RWPE1 (cell line): ENCODE data around the gene TCP11.
"Not testable (repeated sequence)": the region's sequence is repeated elsewhere in the genome, so short reads cannot be mapped to it uniquely, and the experiment has no call there.

ENCODE experiments used
- CTCF ChIA-PET: fragments of 350-600 bp; sonication (Branson Sonifier 250); formaldehyde crosslinking; extraction: SDS; loops from one replicate; lab custom pipeline; 2021; lab: Yijun Ruan, JAX
- POLR2A ChIA-PET: fragments of 400-600 bp; formaldehyde crosslinking; extraction: SDS; loops from one replicate; lab custom pipeline; 2020; ENCODE audit warnings: antibody characterized with exemption; ENCODE audit not compliant: low non-redundant PET; lab: Yijun Ruan, JAX
- DNase-seq: peaks from one replicate; pipeline ENCODE4 v3.0.0; 2012; ENCODE audit warnings: low spot score
- H3K27ac ChIP-seq: fragments of 450-650 bp; 2 replicates; pipeline ENCODE4 v1.5.1; 2017
- CTCF ChIP-seq: fragments of 450-650 bp; conservative IDR thresholded peaks from 2 replicates; pipeline ENCODE4 v1.5.1; 2017; ENCODE audit warnings: low read depth, mild to moderate bottlenecking

TCP11 gene

GRCh38 chr6:35139924-35140638 lies 1.1 kb downstream of the TCP11 start:
- ChIA-PET POLR2A (no interaction called here), CTCF (interaction anchor here (0.7 to 1.8 kb wide), 16 partner anchors 12 to 221 kb away, joined by 3 to 21 read pairs (median 3); no protein-coding TSS in a partner anchor)
- TF ChIP-seq CTCF, result peak; percentile 82
- no peak overlapping the region for H3K27ac ChIP-seq
- DNase-seq, result peak; percentile 47

GRCh38 chr6:35139470-35139869 lies 1.7 kb downstream of the TCP11 start:
- no peak overlapping the region for H3K27ac ChIP-seq
- ChIA-PET CTCF (interaction anchor here (0.7 to 1.8 kb wide), 15 partner anchors 12 to 221 kb away, joined by 3 to 21 read pairs (median 3); no protein-coding TSS in a partner anchor), POLR2A (no interaction called here)
- TF ChIP-seq CTCF, result no peak
- DNase-seq, result no peak

- DNase-seq, POLR2A ChIA-PET, H3K27ac ChIP-seq: not testable (repeated sequence)
- CTCF ChIA-PET, result interaction anchor here (0.6 kb wide), 1 partner anchor 151 kb away, joined by 4 read pairs; no protein-coding TSS in a partner anchor
These were observed 2.9 kb downstream of the TCP11 start for GRCh38 chr6:35138191-35138590.

- no peak for DNase-seq
- ChIA-PET POLR2A (no interaction called here), CTCF (interaction anchor here (0.8 kb wide), 1 partner anchor 149 kb away, joined by 5 read pairs; no protein-coding TSS in a partner anchor)
- TF ChIP-seq CTCF, result no peak
- H3K27ac ChIP-seq, result no peak overlapping the region
These were observed 5.0 kb downstream of the TCP11 start for GRCh38 chr6:35136185-35136584.

- no peak for TF ChIP-seq CTCF
- DNase-seq, result no peak
- no peak overlapping the region for H3K27ac ChIP-seq
- POLR2A ChIA-PET, result interaction anchor here (0.6 kb wide), 1 partner anchor 240 kb away, joined by 3 read pairs; the partner anchor contains the start of gene TAF11
- CTCF ChIA-PET, result no interaction called here
These were observed 12.6 kb downstream of the TCP11 start for GRCh38 chr6:35128496-35128895.

GRCh38 chr6:35128042-35128441 lies 13.1 kb downstream of the TCP11 start:
- H3K27ac ChIP-seq, result no peak overlapping the region
- no peak for DNase-seq
- CTCF ChIA-PET, result interaction anchor here (0.7 kb wide), 1 partner anchor 12 kb away, joined by 3 read pairs; no protein-coding TSS in a partner anchor
- no peak for TF ChIP-seq CTCF
- POLR2A ChIA-PET, result interaction anchor here (0.6 kb wide), 1 partner anchor 240 kb away, joined by 3 read pairs; the partner anchor contains the start of gene TAF11

- ChIA-PET CTCF (interaction anchor here (0.6 to 1.0 kb wide), 2 partner anchors 57 to 116 kb away, joined by 3 read pairs; no protein-coding TSS in a partner anchor), POLR2A (no interaction called here)
- TF ChIP-seq CTCF, result no peak
These were observed 16.8 kb downstream of the TCP11 start for GRCh38 chr6:35124356-35124755.

More at GRCh38 chr6:35124356-35124755, 16.8 kb downstream of the TCP11 start:
- DNase-seq, result no peak
- H3K27ac ChIP-seq, result no peak overlapping the region
